ENCODE results near the gene SYNJ1. TPM values are rescaled to one million over a fixed set of nuclear protein-coding genes. Genes with fewer than 3 reads are reported as not detected.
A peak's percentile ranks its signal among the peaks of the same experiment; 100 is the strongest.

The SYNJ1 gene
- total and polyA plus RNA-seq, 2 of the 13 experiments (the other 11 are each of a cell fraction or from before 2014, with no cell fraction given) = 2.0 to 2.7 TPM

DNA sequence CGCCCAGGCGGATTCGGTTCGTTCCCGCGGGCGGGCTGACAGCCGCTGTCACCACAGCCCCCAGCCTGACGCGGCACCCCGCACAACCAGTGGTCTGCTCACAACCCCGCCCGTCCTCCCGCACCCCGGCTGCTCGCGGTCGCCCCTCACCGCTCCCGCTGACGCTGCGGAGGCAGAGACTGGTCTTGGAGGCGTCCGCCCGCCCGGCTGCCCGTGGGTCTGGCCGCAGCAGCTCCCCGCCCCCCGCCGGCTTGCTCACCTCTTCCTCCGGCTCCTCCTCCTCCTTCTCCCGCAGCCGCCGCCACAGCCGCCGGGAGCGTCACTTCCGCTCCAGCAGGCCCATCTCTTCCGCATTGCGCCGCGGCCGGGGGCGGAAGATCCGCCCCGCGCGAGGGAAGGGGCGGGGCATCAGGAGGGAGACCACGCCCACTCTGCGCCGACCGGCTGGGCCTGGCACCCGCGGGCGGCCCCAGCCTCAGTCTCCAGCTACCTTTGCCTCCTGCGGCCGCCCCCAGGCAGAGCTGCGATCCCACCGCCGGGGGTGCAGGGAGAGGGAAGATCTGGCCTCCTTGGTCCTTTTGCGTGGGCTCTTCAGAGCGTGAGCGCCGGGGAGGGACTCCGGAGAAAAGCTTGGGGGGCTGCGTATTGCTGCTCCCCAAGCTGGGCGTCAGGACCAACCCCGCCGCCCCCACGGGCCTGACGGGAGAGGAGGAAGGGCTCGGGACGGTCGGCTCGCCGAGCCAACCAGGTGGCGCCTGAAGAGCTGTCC, at the start of gene SYNJ1 (continued):
- TF ChIP-seq, protein P1, sequence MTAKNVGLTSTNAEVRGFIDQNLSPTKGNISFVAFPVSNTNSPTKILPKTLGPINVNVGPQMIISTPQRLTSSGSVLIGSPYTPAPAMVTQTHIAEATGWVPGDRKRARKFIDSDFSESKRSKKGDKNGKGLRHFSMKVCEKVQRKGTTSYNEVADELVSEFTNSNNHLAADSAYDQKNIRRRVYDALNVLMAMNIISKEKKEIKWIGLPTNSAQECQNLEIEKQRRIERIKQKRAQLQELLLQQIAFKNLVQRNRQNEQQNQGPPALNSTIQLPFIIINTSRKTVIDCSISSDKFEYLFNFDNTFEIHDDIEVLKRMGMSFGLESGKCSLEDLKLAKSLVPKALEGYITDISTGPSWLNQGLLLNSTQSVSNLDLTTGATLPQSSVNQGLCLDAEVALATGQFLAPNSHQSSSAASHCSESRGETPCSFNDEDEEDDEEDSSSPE (CRISPR knock-in tag; IDR thresholded peaks at IDR 0.05) = peak; percentile 57
- TF ChIP-seq ZNF598 (CRISPR knock-in tag; IDR thresholded peaks at IDR 0.05; ENCODE audit: borderline replicate concordance) (peak; percentile 84; the same call in 1 of the 2 replicates), SRSF9 (IDR thresholded peaks at IDR 0.05; ENCODE audit: borderline replicate concordance, insufficient read depth, low read depth, low read length, poor library complexity, severe bottlenecking) (no peak), RBFOX2 (IDR thresholded peaks at IDR 0.05; ENCODE audit: low read depth, low read length) (peak; percentile 88), NFYB (CRISPR knock-in tag; IDR thresholded peaks at IDR 0.05) (peak; percentile 70), RCOR2 (CRISPR knock-in tag; IDR thresholded peaks at IDR 0.05) (no peak), KDM5B (CRISPR knock-in tag; IDR thresholded peaks at IDR 0.05; ENCODE audit: borderline replicate concordance) (peak; percentile 79; the same call in 1 of the 2 replicates), ZNF75D (CRISPR knock-in tag; IDR thresholded peaks at IDR 0.05; ENCODE audit: borderline replicate concordance) (peak; percentile 87; the same call in 1 of the 2 replicates)
- TF ChIP-seq, protein P2, sequence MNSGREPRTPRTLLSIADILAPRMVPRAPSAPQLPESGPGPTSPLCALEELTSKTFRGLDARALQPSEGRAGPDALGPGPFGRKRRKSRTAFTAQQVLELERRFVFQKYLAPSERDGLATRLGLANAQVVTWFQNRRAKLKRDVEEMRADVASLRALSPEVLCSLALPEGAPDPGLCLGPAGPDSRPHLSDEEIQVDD (CRISPR knock-in tag; IDR thresholded peaks at IDR 0.05; ENCODE audit: borderline replicate concordance) = no peak; the same call in 1 of the 2 replicates
- TF ChIP-seq, protein P3, sequence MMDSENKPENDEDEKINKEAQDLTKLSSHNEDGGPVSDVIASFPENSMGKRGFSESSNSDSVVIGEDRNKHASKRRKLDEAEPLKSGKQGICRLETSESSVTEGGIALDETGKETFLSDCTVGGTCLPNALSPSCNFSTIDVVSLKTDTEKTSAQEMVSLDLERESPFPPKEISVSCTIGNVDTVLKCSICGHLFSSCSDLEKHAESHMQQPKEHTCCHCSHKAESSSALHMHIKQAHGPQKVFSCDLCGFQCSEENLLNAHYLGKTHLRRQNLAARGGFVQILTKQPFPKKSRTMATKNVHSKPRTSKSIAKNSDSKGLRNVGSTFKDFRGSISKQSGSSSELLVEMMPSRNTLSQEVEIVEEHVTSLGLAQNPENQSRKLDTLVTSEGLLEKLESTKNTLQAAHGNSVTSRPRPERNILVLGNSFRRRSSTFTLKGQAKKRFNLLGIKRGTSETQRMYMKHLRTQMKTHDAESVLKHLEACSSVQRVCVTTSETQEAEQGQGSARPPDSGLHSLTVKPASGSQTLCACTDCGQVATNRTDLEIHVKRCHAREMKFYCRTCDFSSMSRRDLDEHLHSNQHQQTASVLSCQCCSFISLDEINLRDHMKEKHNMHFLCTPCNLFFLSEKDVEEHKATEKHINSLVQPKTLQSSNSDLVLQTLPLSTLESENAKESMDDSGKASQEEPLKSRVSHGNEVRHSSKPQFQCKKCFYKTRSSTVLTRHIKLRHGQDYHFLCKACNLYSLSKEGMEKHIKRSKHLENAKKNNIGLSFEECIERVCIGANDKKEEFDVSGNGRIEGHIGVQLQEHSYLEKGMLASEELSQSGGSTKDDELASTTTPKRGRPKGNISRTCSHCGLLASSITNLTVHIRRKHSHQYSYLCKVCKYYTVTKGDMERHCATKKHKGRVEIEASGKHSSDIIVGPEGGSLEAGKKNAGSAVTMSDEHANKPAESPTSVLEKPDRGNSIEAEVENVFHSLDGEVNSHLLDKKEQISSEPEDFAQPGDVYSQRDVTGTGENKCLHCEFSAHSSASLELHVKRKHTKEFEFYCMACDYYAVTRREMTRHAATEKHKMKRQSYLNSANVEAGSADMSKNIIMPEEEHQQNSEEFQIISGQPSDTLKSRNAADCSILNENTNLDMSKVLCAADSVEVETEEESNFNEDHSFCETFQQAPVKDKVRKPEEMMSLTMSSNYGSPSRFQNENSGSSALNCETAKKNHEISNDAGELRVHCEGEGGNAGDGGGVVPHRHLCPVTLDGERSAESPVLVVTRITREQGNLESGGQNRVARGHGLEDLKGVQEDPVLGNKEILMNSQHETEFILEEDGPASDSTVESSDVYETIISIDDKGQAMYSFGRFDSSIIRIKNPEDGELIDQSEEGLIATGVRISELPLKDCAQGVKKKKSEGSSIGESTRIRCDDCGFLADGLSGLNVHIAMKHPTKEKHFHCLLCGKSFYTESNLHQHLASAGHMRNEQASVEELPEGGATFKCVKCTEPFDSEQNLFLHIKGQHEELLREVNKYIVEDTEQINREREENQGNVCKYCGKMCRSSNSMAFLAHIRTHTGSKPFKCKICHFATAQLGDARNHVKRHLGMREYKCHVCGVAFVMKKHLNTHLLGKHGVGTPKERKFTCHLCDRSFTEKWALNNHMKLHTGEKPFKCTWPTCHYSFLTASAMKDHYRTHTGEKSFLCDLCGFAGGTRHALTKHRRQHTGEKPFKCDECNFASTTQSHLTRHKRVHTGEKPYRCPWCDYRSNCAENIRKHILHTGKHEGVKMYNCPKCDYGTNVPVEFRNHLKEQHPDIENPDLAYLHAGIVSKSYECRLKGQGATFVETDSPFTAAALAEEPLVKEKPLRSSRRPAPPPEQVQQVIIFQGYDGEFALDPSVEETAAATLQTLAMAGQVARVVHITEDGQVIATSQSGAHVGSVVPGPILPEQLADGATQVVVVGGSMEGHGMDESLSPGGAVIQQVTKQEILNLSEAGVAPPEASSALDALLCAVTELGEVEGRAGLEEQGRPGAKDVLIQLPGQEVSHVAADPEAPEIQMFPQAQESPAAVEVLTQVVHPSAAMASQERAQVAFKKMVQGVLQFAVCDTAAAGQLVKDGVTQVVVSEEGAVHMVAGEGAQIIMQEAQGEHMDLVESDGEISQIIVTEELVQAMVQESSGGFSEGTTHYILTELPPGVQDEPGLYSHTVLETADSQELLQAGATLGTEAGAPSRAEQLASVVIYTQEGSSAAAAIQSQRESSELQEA (CRISPR knock-in tag; IDR thresholded peaks at IDR 0.05; ENCODE audit: not compliant biosample characterization) = peak; percentile 80
- TF ChIP-seq, protein P4, sequence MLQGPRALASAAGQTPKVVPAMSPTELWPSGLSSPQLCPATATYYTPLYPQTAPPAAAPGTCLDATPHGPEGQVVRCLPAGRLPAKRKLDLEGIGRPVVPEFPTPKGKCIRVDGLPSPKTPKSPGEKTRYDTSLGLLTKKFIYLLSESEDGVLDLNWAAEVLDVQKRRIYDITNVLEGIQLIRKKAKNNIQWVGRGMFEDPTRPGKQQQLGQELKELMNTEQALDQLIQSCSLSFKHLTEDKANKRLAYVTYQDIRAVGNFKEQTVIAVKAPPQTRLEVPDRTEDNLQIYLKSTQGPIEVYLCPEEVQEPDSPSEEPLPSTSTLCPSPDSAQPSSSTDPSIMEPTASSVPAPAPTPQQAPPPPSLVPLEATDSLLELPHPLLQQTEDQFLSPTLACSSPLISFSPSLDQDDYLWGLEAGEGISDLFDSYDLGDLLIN (CRISPR knock-in tag; IDR thresholded peaks at IDR 0.05; ENCODE audit: borderline replicate concordance) = 0 out of 2 replicates have a peak, but pooled peaks have one; percentile 68
- TF ChIP-seq, protein P5, sequence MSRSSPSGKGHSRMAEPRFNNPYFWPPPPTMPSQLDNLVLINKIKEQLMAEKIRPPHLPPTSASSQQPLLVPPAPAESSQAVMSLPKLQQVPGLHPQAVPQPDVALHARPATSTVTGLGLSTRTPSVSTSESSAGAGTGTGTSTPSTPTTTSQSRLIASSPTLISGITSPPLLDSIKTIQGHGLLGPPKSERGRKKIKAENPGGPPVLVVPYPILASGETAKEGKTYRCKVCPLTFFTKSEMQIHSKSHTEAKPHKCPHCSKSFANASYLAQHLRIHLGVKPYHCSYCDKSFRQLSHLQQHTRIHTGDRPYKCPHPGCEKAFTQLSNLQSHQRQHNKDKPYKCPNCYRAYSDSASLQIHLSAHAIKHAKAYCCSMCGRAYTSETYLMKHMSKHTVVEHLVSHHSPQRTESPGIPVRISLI (CRISPR knock-in tag; IDR thresholded peaks at IDR 0.05; ENCODE audit: borderline replicate concordance) = no peak
